MM.1S (cell line): ENCODE measurements around the gene SLC27A2.

Source experiments
- EZH2 ChIP-seq: fragments of 300-600 bp; sonication (generic); optimal IDR thresholded peaks from 2 replicates; pipeline ENCODE3; 2017; ENCODE audit warnings: low read depth, mild to moderate bottlenecking, antibody characterized with exemption, low read length, mixed read lengths
- TF ChIP-seq, protein P1 (sequence below): fragments of 300-600 bp; sonication (generic); IDR thresholded peaks from 2 replicates; pipeline ENCODE4 v1.5.1; 2016; ENCODE audit warnings: antibody characterized with exemption, low read length, mixed read lengths

DNA sequence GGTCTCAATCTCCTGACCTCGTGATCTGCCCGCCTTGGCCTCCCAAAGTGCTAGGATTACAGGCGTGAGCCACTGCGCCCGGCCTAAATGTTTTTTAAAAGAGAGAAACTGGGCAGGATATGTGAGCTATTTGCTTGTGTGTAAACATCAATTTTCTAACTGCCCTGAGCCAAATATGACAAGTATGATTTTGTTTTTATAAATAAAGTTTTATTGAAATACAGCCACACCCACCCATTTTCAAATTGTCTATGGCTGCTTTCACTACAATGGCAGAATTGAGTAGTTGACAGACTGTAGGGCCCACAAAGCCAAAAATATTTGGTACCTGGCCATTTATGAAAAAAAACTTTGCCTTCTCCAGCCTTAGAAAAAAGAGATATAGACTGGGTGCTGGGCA is 99.4 kb downstream of the SLC27A2 start:
- TF ChIP-seq EZH2, result no peak
- TF ChIP-seq, protein P1, sequence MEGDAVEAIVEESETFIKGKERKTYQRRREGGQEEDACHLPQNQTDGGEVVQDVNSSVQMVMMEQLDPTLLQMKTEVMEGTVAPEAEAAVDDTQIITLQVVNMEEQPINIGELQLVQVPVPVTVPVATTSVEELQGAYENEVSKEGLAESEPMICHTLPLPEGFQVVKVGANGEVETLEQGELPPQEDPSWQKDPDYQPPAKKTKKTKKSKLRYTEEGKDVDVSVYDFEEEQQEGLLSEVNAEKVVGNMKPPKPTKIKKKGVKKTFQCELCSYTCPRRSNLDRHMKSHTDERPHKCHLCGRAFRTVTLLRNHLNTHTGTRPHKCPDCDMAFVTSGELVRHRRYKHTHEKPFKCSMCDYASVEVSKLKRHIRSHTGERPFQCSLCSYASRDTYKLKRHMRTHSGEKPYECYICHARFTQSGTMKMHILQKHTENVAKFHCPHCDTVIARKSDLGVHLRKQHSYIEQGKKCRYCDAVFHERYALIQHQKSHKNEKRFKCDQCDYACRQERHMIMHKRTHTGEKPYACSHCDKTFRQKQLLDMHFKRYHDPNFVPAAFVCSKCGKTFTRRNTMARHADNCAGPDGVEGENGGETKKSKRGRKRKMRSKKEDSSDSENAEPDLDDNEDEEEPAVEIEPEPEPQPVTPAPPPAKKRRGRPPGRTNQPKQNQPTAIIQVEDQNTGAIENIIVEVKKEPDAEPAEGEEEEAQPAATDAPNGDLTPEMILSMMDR, result no peak
